Pons (tissue), 1 donor: ENCODE measurements around the gene UMOD.
A peak's percentile ranks its signal among the peaks of the same experiment; 100 is the strongest.

Experiments used
- DNase-seq: peaks from one replicate; pipeline ENCODE4 v3.0.0-alpha.2; 2016; ENCODE audit warnings: low spot score

UMOD gene

GRCh38 chr16:20352615-20353014 lies at the start of gene UMOD:
Gene UMOD, minus strand, starts transcription at chr16:20352715. Its CDS starts 1,978 bp downstream, at chr16:20350737.
- no peak for DNase-seq

GRCh38 chr16:20401475-20402016 lies 49.0 kb upstream of the UMOD start:
- DNase-seq: no peak

- DNase-seq: no peak
Observed at GRCh38 chr16:20401066-20401465, 48.6 kb upstream of the UMOD start.

- DNase-seq: no peak
Observed at GRCh38 chr16:20399185-20399584, 46.7 kb upstream of the UMOD start.

GRCh38 chr16:20398603-20399002 lies 46.1 kb upstream of the UMOD start:
- no peak for DNase-seq

GRCh38 chr16:20397468-20398074 lies 45.1 kb upstream of the UMOD start:
- DNase-seq: no peak

- no peak for DNase-seq
Observed at GRCh38 chr16:20396846-20397467, 44.4 kb upstream of the UMOD start.

- no peak for DNase-seq
Observed at GRCh38 chr16:20395946-20396345, 43.4 kb upstream of the UMOD start.

- no peak for DNase-seq
Observed at GRCh38 chr16:20393801-20394577, 41.5 kb upstream of the UMOD start.

- no peak for DNase-seq
Observed at GRCh38 chr16:20391045-20391444, 38.5 kb upstream of the UMOD start.

GRCh38 chr16:20388854-20389253 lies 36.3 kb upstream of the UMOD start:
- DNase-seq: no peak

- DNase-seq: no peak
Observed at GRCh38 chr16:20387978-20388377, 35.5 kb upstream of the UMOD start.

GRCh38 chr16:20385844-20386832 lies 33.6 kb upstream of the UMOD start:
- peak; percentile 54 for DNase-seq

GRCh38 chr16:20383106-20384029 lies 30.9 kb upstream of the UMOD start:
- peak; percentile 79 for DNase-seq

- DNase-seq: no peak
Observed at GRCh38 chr16:20382202-20382948, 29.9 kb upstream of the UMOD start.

GRCh38 chr16:20380782-20381181 lies 28.3 kb upstream of the UMOD start:
- no peak for DNase-seq

GRCh38 chr16:20377181-20377580 lies 24.7 kb upstream of the UMOD start:
- DNase-seq: no peak

- no peak for DNase-seq
Observed at GRCh38 chr16:20372701-20373100, 20.2 kb upstream of the UMOD start.

- DNase-seq: no peak
Observed at GRCh38 chr16:20369452-20370054, 17.0 kb upstream of the UMOD start.
